Caco-2 (cell line): ENCODE measurements around the gene IMMP1L. TPM values are rescaled to one million over a fixed set of nuclear protein-coding genes. Genes with fewer than 3 reads are reported as not detected.
"Not testable (repeated sequence)": the region's sequence is repeated elsewhere in the genome, so short reads cannot be mapped to it uniquely, and the experiment has no call there.

Source experiments
- BruUV-seq: library from RNA; stranded (reverse); fragments of 400-500 nt; replicated peaks from 2 replicates; lab custom pipeline; 2021; lab: Mats Ljungman, UMichigan
- CTCF ChIA-PET: fragments of 300-600 bp; sonication (Branson Sonifier 250); formaldehyde crosslinking; loops from one replicate; lab custom pipeline; 2022; ENCODE audit warnings: antibody characterized with exemption; lab: Charles Lee
- POLR2A ChIA-PET: fragments of 300-600 bp; sonication (Branson Sonifier 250); formaldehyde crosslinking; loops from one replicate; lab custom pipeline; 2022; ENCODE audit warnings: antibody characterized with exemption; lab: Charles Lee
- DNase-seq, 2 experiments: peaks; one replicate each; pipeline versions ENCODE4 v3.0.0 to v3.0.0-alpha.2; 2020 to 2022
- H3K27me3 ChIP-seq: replicated peaks from 2 replicates; pipeline ENCODE4 v1.6.0; 2011; ENCODE audit warnings: low read length; ENCODE audit not compliant: control insufficient read depth, insufficient read depth
- H3K36me3 ChIP-seq: 2 replicates; pipeline ENCODE4 v1.5.1; 2011; ENCODE audit warnings: low read length; ENCODE audit not compliant: control insufficient read depth, insufficient read depth
- H3K4me1 ChIP-seq: fragments of 250-450 bp; sonication (Bioruptor Pico); 2 replicates; pipeline ENCODE4 v1.5.1; 2020; ENCODE audit warnings: mild to moderate bottlenecking
- H3K4me3 ChIP-seq: 2 replicates; pipeline ENCODE4 v1.5.1; 2011; ENCODE audit warnings: low read depth, mild to moderate bottlenecking, control low read depth, low read length
- H3K9me3 ChIP-seq: fragments of 250-450 bp; sonication (Bioruptor Pico); 2 replicates; pipeline ENCODE4 v1.5.1; 2020; ENCODE audit warnings: mild to moderate bottlenecking, moderate library complexity
- H3K27ac Mint-ChIP-seq: one replicate; pipeline ENCODE4 v1.8.0; 2022; ENCODE audit warnings: mixed read lengths; ENCODE audit not compliant: unreplicated experiment
- H3K27me3 Mint-ChIP-seq: one replicate; pipeline ENCODE4 v1.8.0; 2022; ENCODE audit warnings: mixed read lengths; ENCODE audit not compliant: insufficient read depth, unreplicated experiment
- H3K36me3 Mint-ChIP-seq: one replicate; pipeline ENCODE4 v1.8.0; 2022; ENCODE audit warnings: mild to moderate bottlenecking, mixed read lengths; ENCODE audit not compliant: insufficient read depth, unreplicated experiment
- H3K4me1 Mint-ChIP-seq: one replicate; pipeline ENCODE4 v1.8.0; 2022; ENCODE audit warnings: low read depth, mixed read lengths; ENCODE audit not compliant: unreplicated experiment
- H3K4me3 Mint-ChIP-seq: one replicate; pipeline ENCODE4 v1.8.0; 2022; ENCODE audit warnings: mild to moderate bottlenecking, moderate library complexity, mixed read lengths; ENCODE audit not compliant: unreplicated experiment
- H3K9me3 Mint-ChIP-seq: one replicate; pipeline ENCODE4 v1.8.0; 2022; ENCODE audit warnings: mixed read lengths; ENCODE audit not compliant: unreplicated experiment
- intact Hi-C: fragments of 100-400 bp; cut with micrococcal nuclease; formaldehyde crosslinking; loops from one replicate; pipeline ENCODE4 v1.10.0; 2022; ENCODE audit not compliant: unreplicated experiment
- total RNA-seq: library from RNA; stranded (reverse); gene quantifications from 2 replicates; pipeline ENCODE4 v1.2.3, GENCODE V29; 2022
- TF ChIP-seq, protein P1 (sequence below), 2 experiments: fragments of 200-600 bp in 1 of 2; IDR thresholded peaks; 1 replicate in 1 of 2; 2 replicates in 1 of 2; pipeline versions ENCODE4 v1.5.1 to v1.8.0; 2011 to 2022; ENCODE audit warnings: antibody characterized with exemption in 1 of 2, control low read depth in 1 of 2, inconsistent platforms in 1 of 2, low read depth in 1 of 2, low read length in 1 of 2, mild to moderate bottlenecking in 1 of 2, moderate library complexity in 1 of 2; ENCODE audit not compliant: insufficient read depth in 1 of 2, severe bottlenecking in 1 of 2, unreplicated experiment in 1 of 2

The IMMP1L gene
- total RNA-seq, 1 experiment from 2014 or later = 40.1 TPM

DNA sequence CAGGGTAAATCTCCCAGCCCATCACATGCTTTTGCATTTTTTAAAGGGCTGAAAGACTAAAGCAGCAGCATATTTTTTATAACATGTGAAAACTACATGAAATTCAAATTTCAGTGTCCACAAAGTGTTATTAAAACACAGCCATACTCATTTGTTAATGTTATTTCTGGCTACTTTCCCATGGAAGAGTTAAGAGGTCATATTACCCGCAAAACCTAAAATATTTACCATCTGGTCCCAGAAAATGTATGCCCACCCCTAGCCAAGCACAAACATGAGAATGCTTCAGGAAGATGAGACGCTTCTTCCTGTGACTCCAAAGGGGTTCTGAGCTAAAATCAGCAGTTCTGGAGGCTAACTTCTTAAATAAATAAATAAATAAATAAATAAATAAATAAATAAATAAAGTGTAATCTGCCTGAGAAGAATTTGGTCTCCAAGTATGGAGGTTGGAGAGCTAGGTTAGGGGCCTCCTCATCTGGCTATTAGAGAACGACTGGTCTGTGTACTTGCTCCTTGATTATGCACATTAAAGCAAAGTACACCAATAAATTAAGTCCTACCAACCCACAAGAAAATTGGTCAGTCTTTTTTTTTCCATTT lies 9.7 kb downstream of the IMMP1L start:
- Mint-ChIP-seq H3K4me1 (no peaks in the 10 kb centered on the region), H3K36me3 (peaks cover 23% of the 10 kb centered on the region), H3K4me3 (no peak overlapping the region), H3K27ac (no peak overlapping the region), H3K27me3 (no peaks in the 10 kb centered on the region), H3K9me3 (peaks cover 14% of the 10 kb centered on the region)
- no peak for DNase-seq
- Histone ChIP-seq H3K27me3 (no peaks in the 10 kb centered on the region), H3K9me3 (0 out of 2 replicates have a peak, but pooled peaks cover 4% of the 10 kb centered on the region), H3K36me3 (no peaks in the 10 kb centered on the region), H3K4me3 (no peak overlapping the region), H3K4me1 (no peaks in the 10 kb centered on the region)
- TF ChIP-seq, protein P1, sequence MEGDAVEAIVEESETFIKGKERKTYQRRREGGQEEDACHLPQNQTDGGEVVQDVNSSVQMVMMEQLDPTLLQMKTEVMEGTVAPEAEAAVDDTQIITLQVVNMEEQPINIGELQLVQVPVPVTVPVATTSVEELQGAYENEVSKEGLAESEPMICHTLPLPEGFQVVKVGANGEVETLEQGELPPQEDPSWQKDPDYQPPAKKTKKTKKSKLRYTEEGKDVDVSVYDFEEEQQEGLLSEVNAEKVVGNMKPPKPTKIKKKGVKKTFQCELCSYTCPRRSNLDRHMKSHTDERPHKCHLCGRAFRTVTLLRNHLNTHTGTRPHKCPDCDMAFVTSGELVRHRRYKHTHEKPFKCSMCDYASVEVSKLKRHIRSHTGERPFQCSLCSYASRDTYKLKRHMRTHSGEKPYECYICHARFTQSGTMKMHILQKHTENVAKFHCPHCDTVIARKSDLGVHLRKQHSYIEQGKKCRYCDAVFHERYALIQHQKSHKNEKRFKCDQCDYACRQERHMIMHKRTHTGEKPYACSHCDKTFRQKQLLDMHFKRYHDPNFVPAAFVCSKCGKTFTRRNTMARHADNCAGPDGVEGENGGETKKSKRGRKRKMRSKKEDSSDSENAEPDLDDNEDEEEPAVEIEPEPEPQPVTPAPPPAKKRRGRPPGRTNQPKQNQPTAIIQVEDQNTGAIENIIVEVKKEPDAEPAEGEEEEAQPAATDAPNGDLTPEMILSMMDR (IDR thresholded peaks at IDR 0.05; ENCODE audit: insufficient read depth in 1 of 2, low read depth in 1 of 2, low read length in 1 of 2, severe bottlenecking in 1 of 2, unreplicated experiment in 1 of 2) = no peak
- POLR2A ChIA-PET = no interaction called here
- intact Hi-C loops = loop anchor here (10.0 kb wide), 2 partner anchors 65 to 315 kb away; partner anchors contain the start of gene PAX6
- BruUV-seq = no TSS peak
- CTCF ChIA-PET = no interaction called here

DNA sequence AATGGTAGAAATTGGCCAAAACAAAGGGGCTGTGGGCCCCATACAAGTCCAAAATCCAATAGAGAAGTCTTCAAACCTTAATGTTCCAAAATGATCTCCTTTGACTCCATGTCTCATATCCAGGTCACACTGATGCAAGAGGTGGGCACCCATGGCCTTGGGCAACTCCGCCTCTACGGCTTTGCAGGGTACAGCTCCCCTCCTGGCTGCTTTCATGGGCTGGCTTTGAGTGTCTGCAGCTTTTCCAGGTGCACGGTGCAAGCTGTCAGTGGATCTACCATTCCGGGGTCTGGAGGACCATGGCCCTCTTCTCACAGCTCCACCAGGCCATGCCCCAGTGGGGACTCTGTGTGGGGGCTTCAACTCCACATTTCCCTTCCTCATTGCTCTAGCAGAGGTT lies 15.7 kb downstream of the IMMP1L start:
- H3K4me1 ChIP-seq, CTCF ChIA-PET, H3K27ac Mint-ChIP-seq, H3K27me3 Mint-ChIP-seq, H3K4me3 ChIP-seq, DNase-seq, H3K4me1 Mint-ChIP-seq, H3K9me3 ChIP-seq, H3K36me3 ChIP-seq, BruUV-seq, H3K4me3 Mint-ChIP-seq, POLR2A ChIA-PET, H3K27me3 ChIP-seq, intact Hi-C loops: not testable (repeated sequence)
- peaks cover 38% of the 10 kb centered on the region for H3K36me3 Mint-ChIP-seq
- peaks cover 16% of the 10 kb centered on the region for H3K9me3 Mint-ChIP-seq

DNA sequence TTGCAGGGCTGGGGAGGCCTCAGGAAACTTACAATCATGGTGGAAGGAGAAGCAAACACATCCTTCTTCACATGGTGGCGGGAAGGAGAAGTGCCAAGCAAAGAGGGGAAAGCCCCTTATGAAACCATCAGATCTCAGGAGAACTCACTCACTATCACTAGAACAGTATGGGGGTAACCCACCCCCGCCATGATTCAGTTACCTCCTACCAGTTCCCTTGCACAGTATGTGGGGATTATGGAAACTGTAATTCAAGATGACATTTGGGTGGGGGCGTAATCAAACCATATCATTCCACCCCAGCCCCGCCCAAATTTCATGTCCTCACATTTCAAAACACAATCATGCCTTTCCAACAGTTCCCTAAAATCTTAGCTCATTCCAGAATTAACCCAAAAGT lies 16.2 kb downstream of the IMMP1L start:
- CTCF ChIA-PET = no interaction called here
- Histone ChIP-seq H3K36me3 (no peaks in the 10 kb centered on the region), H3K9me3 (0 out of 2 replicates have a peak, but pooled peaks cover 4% of the 10 kb centered on the region), H3K27me3 (no peaks in the 10 kb centered on the region), H3K4me1 (0 out of 2 replicates have a peak, but pooled peaks cover 7% of the 10 kb centered on the region), H3K4me3 (no peak overlapping the region)
- peaks cover 38% of the 10 kb centered on the region for H3K36me3 Mint-ChIP-seq
- H3K4me3 Mint-ChIP-seq = no peak overlapping the region
- no TSS peak for BruUV-seq
- POLR2A ChIA-PET = no interaction called here
- H3K9me3 Mint-ChIP-seq = peaks cover 16% of the 10 kb centered on the region
- H3K27me3 Mint-ChIP-seq = no peaks in the 10 kb centered on the region
- H3K4me1 Mint-ChIP-seq = no peaks in the 10 kb centered on the region
- TF ChIP-seq, protein P1 (IDR thresholded peaks at IDR 0.05; ENCODE audit: insufficient read depth in 1 of 2, low read depth in 1 of 2, low read length in 1 of 2, severe bottlenecking in 1 of 2, unreplicated experiment in 1 of 2) = no peak
- intact Hi-C loops = no loop called here
- no peak for DNase-seq
- H3K27ac Mint-ChIP-seq = no peak overlapping the region
